SK-N-SH treated with all-trans-retinoic acid at 6 μM for 48 hours (cell line): ENCODE measurements around the gene ABTB1.

Source experiments
- ATAC-seq: fragments of 200-7000 bp; cut with Tn5 transposase; 3 replicates; pipeline ENCODE4 v1.9.1; 2020; ENCODE audit warnings: mild to moderate bottlenecking, moderate library complexity
- ARNTL ChIP-seq: fragments of 450-650 bp; formaldehyde crosslinking; IDR thresholded peaks from 2 replicates; pipeline ENCODE4 v1.5.0; 2020; ENCODE audit warnings: low read depth, mild to moderate bottlenecking, moderate library complexity, borderline replicate concordance
- BACH2 ChIP-seq: fragments of 250-450 bp; sonication (Bioruptor Pico); IDR thresholded peaks from 2 replicates; pipeline ENCODE4 v1.9.0; 2021; ENCODE audit warnings: mild to moderate bottlenecking, borderline replicate concordance
- CREB5 ChIP-seq: fragments of 250-450 bp; sonication (Bioruptor Pico); IDR thresholded peaks from 2 replicates; pipeline ENCODE4 v1.5.1; 2020; ENCODE audit warnings: low read depth, mild to moderate bottlenecking, moderate library complexity
- CSDC2 ChIP-seq: fragments of 250-450 bp; sonication (Bioruptor Pico); IDR thresholded peaks from 2 replicates; pipeline ENCODE4 v1.5.0; 2020; ENCODE audit warnings: mild to moderate bottlenecking, moderate library complexity
- CSRNP3 ChIP-seq: fragments of 250-450 bp; sonication (Bioruptor Pico); IDR thresholded peaks from 2 replicates; pipeline ENCODE4 v1.5.1; 2021; ENCODE audit warnings: mild to moderate bottlenecking, moderate library complexity
- ESRRG ChIP-seq: fragments of 250-450 bp; sonication (Bioruptor Pico); IDR thresholded peaks from 2 replicates; pipeline ENCODE4 v1.6.1; 2021; ENCODE audit warnings: mild to moderate bottlenecking
- GLIS3 ChIP-seq: fragments of 250-450 bp; sonication (Bioruptor Pico); IDR thresholded peaks from 2 replicates; pipeline ENCODE4 v1.5.0; 2020; ENCODE audit warnings: mild to moderate bottlenecking, moderate library complexity
- ISL1 ChIP-seq: fragments of 250-450 bp; sonication (Bioruptor Pico); IDR thresholded peaks from 2 replicates; pipeline ENCODE4 v2.1.2; 2022; ENCODE audit warnings: mild to moderate bottlenecking, moderate library complexity
- OSR1 ChIP-seq: fragments of 250-450 bp; sonication (Bioruptor Pico); IDR thresholded peaks from 2 replicates; pipeline ENCODE4 v1.8.0; 2022; ENCODE audit warnings: moderate library complexity, mild to moderate bottlenecking, inconsistent platforms
- POU6F1 ChIP-seq: fragments of 250-450 bp; sonication (Bioruptor Pico); IDR thresholded peaks from 2 replicates; pipeline ENCODE4 v1.8.0; 2021; ENCODE audit warnings: low read depth, mild to moderate bottlenecking, moderate library complexity, borderline replicate concordance
- PPARA ChIP-seq: fragments of 250-450 bp; sonication (Bioruptor Pico); IDR thresholded peaks from 2 replicates; pipeline ENCODE4 v1.5.0; 2020; ENCODE audit warnings: mild to moderate bottlenecking, borderline replicate concordance
- RARB ChIP-seq: fragments of 250-450 bp; sonication (Bioruptor Pico); IDR thresholded peaks from 2 replicates; pipeline ENCODE4 v1.8.0; 2021; ENCODE audit warnings: mild to moderate bottlenecking, moderate library complexity
- TCF4 ChIP-seq: fragments of 250-450 bp; sonication (Bioruptor Pico); IDR thresholded peaks from 2 replicates; pipeline ENCODE4 v1.8.0; 2021; ENCODE audit warnings: mild to moderate bottlenecking, moderate library complexity, borderline replicate concordance
- TOX ChIP-seq: fragments of 250-450 bp; sonication (Bioruptor Pico); IDR thresholded peaks from 2 replicates; pipeline ENCODE4 v1.8.0; 2021; ENCODE audit warnings: mild to moderate bottlenecking, moderate library complexity, borderline replicate concordance
- TSHZ2 ChIP-seq: fragments of 250-450 bp; sonication (Bioruptor Pico); IDR thresholded peaks from 2 replicates; pipeline ENCODE4 v1.5.0; 2020; ENCODE audit warnings: mild to moderate bottlenecking, moderate library complexity
- ZC3H10 ChIP-seq: fragments of 250-450 bp; sonication (Bioruptor Pico); IDR thresholded peaks from 2 replicates; pipeline ENCODE4 v1.5.1; 2021; ENCODE audit warnings: mild to moderate bottlenecking, moderate library complexity
- ZFP3 ChIP-seq: fragments of 250-450 bp; sonication (Bioruptor Pico); IDR thresholded peaks from 2 replicates; pipeline ENCODE4 v1.5.0; 2020; ENCODE audit warnings: mild to moderate bottlenecking, moderate library complexity
- ZFP30 ChIP-seq: fragments of 450-650 bp; formaldehyde crosslinking; IDR thresholded peaks from 2 replicates; pipeline ENCODE4 v1.5.0; 2022; ENCODE audit warnings: mild to moderate bottlenecking, moderate library complexity
- ZNF565 ChIP-seq: fragments of 450-650 bp; formaldehyde crosslinking; conservative IDR thresholded peaks from 2 replicates; pipeline ENCODE4 v1.5.0; 2020; ENCODE audit warnings: low read depth, mild to moderate bottlenecking, moderate library complexity
- ZNF70 ChIP-seq: fragments of 450-650 bp; formaldehyde crosslinking; IDR thresholded peaks from 2 replicates; pipeline ENCODE4 v1.5.0; 2020; ENCODE audit warnings: mild to moderate bottlenecking, moderate library complexity
- ZNF8 ChIP-seq: fragments of 450-650 bp; formaldehyde crosslinking; IDR thresholded peaks from 2 replicates; pipeline ENCODE4 v1.5.0; 2020; ENCODE audit warnings: mild to moderate bottlenecking, moderate library complexity
- TF ChIP-seq, protein P1 (sequence below): fragments of 250-450 bp; sonication (Bioruptor Pico); IDR thresholded peaks from 2 replicates; pipeline ENCODE4 v1.8.0; 2020; ENCODE audit warnings: mild to moderate bottlenecking, moderate library complexity, borderline replicate concordance

The ABTB1 gene

DNA sequence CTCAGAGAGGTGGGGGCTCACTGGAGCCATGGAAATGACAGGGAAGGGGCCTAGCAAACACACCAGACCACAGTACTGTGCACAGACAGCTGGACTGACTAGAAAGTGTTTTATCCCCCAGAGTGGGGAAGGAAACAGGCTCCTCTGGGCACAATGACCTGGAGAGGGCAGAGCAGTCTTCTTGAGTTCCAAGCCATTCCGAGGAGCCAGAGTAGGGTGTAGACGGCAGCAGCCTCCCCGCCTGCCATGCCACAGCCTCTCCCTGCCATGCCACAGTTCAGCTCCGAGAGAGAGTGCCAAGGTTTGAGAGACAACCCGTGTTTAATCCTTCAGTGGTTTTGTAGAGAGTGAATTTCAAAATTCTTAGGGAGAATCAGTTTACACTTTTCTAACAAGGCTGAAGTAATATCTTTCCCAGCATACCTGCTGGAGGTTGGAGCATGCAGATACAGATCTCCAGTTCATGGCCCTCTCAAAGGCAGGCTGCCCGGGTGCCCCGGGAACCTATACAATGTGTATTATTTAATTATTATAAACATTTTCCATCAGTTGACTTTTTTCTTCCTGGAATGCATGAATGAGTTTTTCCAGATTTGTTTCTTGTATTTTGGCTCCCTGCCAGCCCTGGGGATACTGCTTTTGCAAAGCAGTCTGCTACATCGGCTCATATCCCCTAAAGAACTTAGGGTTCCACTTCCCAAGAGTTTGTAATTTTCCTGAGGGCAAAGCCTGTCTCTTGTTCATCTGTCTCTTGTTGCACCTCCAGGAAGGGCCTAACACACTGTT is 40.5 kb upstream of the ABTB1 start (continued):
- no peak for TF ChIP-seq ISL1 (CRISPR knock-in tag)
- TF ChIP-seq TOX (CRISPR knock-in tag), result no peak
- TF ChIP-seq TSHZ2, result no peak
- TF ChIP-seq PPARA (CRISPR knock-in tag), result no peak
- TF ChIP-seq TCF4 (CRISPR knock-in tag), result no peak

GRCh38 chr3:127634653-127635052 is 38.1 kb upstream of the ABTB1 start:
- ATAC-seq, result no peak
- TF ChIP-seq BACH2 (CRISPR knock-in tag) (no peak), GLIS3 (CRISPR knock-in tag) (no peak), ZFP30 (CRISPR knock-in tag) (no peak), ZNF70 (CRISPR knock-in tag) (no peak), PPARA (CRISPR knock-in tag) (no peak), ZNF565 (no peak), ZC3H10 (no peak), ARNTL (CRISPR knock-in tag) (no peak), POU6F1 (CRISPR knock-in tag) (no peak), ZFP3 (CRISPR knock-in tag) (no peak), ZNF8 (CRISPR knock-in tag) (no peak), TOX (CRISPR knock-in tag) (no peak), CSDC2 (CRISPR knock-in tag) (no peak), OSR1 (CRISPR knock-in tag) (no peak), ESRRG (CRISPR knock-in tag) (no peak), TCF4 (CRISPR knock-in tag) (no peak), CREB5 (CRISPR knock-in tag) (no peak)
- TF ChIP-seq, protein P1, sequence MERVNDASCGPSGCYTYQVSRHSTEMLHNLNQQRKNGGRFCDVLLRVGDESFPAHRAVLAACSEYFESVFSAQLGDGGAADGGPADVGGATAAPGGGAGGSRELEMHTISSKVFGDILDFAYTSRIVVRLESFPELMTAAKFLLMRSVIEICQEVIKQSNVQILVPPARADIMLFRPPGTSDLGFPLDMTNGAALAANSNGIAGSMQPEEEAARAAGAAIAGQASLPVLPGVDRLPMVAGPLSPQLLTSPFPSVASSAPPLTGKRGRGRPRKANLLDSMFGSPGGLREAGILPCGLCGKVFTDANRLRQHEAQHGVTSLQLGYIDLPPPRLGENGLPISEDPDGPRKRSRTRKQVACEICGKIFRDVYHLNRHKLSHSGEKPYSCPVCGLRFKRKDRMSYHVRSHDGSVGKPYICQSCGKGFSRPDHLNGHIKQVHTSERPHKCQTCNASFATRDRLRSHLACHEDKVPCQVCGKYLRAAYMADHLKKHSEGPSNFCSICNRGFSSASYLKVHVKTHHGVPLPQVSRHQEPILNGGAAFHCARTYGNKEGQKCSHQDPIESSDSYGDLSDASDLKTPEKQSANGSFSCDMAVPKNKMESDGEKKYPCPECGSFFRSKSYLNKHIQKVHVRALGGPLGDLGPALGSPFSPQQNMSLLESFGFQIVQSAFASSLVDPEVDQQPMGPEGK, result no peak

DNA sequence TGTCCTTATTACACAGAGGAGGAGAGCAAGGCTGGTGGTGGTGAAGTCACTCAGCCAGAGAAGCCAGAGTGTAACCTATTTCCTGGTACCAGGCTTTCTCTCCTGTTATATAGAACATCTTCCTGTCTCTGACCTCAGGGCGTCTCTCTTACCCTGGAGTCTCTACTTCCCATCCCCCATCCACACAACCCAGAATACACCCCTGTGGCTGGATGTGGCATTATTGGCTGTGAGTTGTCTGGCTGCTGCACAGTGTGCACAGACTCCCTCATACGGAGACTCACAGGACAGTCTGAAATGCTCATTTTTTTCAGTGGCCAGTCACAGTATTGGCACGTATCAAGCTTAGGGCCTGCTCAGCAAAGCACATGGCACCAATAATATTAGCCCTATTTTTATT is 35.2 kb upstream of the ABTB1 start:
- ATAC-seq, result peak; percentile 70
- TF ChIP-seq CSDC2 (CRISPR knock-in tag) (no peak), TSHZ2 (no peak), ZNF565 (no peak), PPARA (CRISPR knock-in tag) (no peak), BACH2 (CRISPR knock-in tag) (no peak), ZFP30 (CRISPR knock-in tag) (no peak), ZNF70 (CRISPR knock-in tag) (no peak), ISL1 (CRISPR knock-in tag) (no peak), ZFP3 (CRISPR knock-in tag) (no peak), GLIS3 (CRISPR knock-in tag) (no peak), OSR1 (CRISPR knock-in tag) (no peak), CREB5 (CRISPR knock-in tag) (no peak), ESRRG (CRISPR knock-in tag) (no peak), CSRNP3 (CRISPR knock-in tag) (no peak), ARNTL (CRISPR knock-in tag) (no peak), RARB (CRISPR knock-in tag) (no peak)
- TF ChIP-seq, all 23 proteins: peak for 0
